GM12801 (cell line): ENCODE measurements around the gene SGCD.

Experiments
- CTCF ChIP-seq: IDR thresholded peaks from one replicate; pipeline ENCODE4 v1.5.1; 2011; ENCODE audit warnings: control low read depth; ENCODE audit not compliant: insufficient read length; ENCODE audit errors: extremely low read depth

Gene SGCD

GRCh38 chr5:156475182-156476157 lies 148.5 kb downstream of the SGCD start:
- no peak for TF ChIP-seq CTCF

- no peak for TF ChIP-seq CTCF
Observed at GRCh38 chr5:156476158-156476551, 149.2 kb downstream of the SGCD start.

- no peak for TF ChIP-seq CTCF
Observed at GRCh38 chr5:156476678-156477077, 149.7 kb downstream of the SGCD start.

GRCh38 chr5:156477196-156477595 lies 150.2 kb downstream of the SGCD start:
- TF ChIP-seq CTCF, result no peak

DNA sequence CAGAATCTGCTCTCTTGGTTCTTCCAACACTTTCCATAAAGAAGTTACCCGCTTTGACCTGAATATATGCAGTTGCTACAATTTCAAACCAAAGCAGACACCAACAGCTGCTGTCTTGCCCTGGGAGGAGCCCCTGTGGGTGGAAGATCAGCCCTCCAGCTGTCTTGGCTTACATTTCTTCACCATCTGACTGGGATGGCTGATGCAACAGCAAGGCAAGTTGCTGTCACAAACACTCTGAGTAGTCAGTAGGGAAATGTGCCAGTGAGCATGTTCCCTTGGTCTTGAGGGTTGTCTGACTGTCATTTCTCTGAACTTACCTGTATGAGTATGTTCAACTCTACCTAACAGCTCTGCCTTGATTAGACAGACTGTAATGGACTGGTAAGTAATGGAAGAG lies 152.9 kb downstream of the SGCD start:
- no peak for TF ChIP-seq CTCF

GRCh38 chr5:156481741-156482140 lies 154.8 kb downstream of the SGCD start:
- TF ChIP-seq CTCF, result no peak

DNA sequence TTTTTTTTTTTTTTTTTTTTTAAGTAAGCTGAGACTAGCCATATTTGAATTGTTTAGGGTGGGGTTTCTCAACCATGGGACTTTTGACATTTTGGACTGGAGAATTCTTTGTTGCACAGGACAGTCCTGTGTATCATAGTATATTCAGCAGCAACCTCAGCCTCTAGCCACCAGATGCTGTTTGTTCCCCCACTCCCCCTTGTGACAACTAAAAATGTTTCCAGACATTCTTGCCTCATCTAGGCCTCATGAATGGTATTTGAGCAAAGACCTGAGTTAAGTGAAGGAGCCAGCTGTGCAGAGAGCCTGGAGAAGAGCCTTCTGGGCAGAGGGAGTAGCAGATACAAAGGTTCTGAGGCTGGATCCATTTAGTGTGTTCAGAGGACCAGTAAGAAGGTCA lies 155.9 kb downstream of the SGCD start:
- no peak for TF ChIP-seq CTCF
